Naive thymus-derived CD4-positive, alpha-beta T cell (primary cell): Measurements from ENCODE around the gene DYSF. TPM values are rescaled to one million over a fixed set of nuclear protein-coding genes. Genes with fewer than 3 reads are reported as not detected.

Experiments used
- ATAC-seq: fragments of 150-1000 bp; cut with Tn5 transposase; 2 replicates; pipeline ENCODE4 v1.10.0; 2021; ENCODE audit warnings: mild to moderate bottlenecking, moderate library complexity
- CTCF ChIA-PET: fragments of 350-600 bp; sonication (Branson Sonifier 250); formaldehyde crosslinking; loops from one replicate; lab custom pipeline; 2021; ENCODE audit warnings: antibody characterized with exemption; lab: Charles Lee
- POLR2A ChIA-PET: fragments of 350-600 bp; sonication (Branson Sonifier 250); formaldehyde crosslinking; loops from one replicate; lab custom pipeline; 2021; ENCODE audit warnings: antibody characterized with exemption, inconsistent platforms; lab: Charles Lee
- DNase-seq, 9 donors: peaks; one replicate each; pipeline versions ENCODE4 v3.0.0 to v3.0.0-alpha.2; 2020 to 2022; ENCODE audit warnings: mixed read lengths in 1 of 9
- H3K27ac ChIP-seq: one replicate; pipeline ENCODE4 v1.7.0; 2013; ENCODE audit warnings: mild to moderate bottlenecking, low read depth, low read length, moderate library complexity
- H3K27me3 ChIP-seq, 2 donors: one replicate each; pipeline ENCODE4 v1.7.0; 2013; ENCODE audit warnings: low read length in 2 of 2, mild to moderate bottlenecking in 2 of 2, moderate library complexity in 2 of 2; ENCODE audit not compliant: control insufficient read depth in 2 of 2, insufficient read depth in 2 of 2
- H3K36me3 ChIP-seq, 3 experiments: 1 replicate in 2 of 3; 2 replicates in 1 of 3; pipeline ENCODE4 v1.7.0; 2013; ENCODE audit warnings: low read length in 3 of 3, mild to moderate bottlenecking in 3 of 3, moderate library complexity in 1 of 3; ENCODE audit not compliant: insufficient read depth in 3 of 3, control insufficient read depth in 2 of 3
- H3K4me1 ChIP-seq, 2 donors: one replicate each; pipeline ENCODE4 v1.7.0; 2013; ENCODE audit warnings: low read length in 2 of 2, mild to moderate bottlenecking in 2 of 2, moderate library complexity in 1 of 2; ENCODE audit not compliant: control insufficient read depth in 2 of 2, insufficient read depth in 2 of 2
- H3K4me3 ChIP-seq: 2 replicates; pipeline ENCODE4 v1.7.0; 2013; ENCODE audit warnings: mild to moderate bottlenecking, low read length
- H3K9me3 ChIP-seq, 3 experiments: 1 replicate in 2 of 3; 2 replicates in 1 of 3; pipeline ENCODE4 v1.7.0; 2013; ENCODE audit warnings: low read length in 3 of 3; ENCODE audit not compliant: control insufficient read depth in 2 of 3
- H3K27ac Mint-ChIP-seq, 9 donors: one replicate each; pipeline ENCODE4 v1.8.0; 2020 to 2022; ENCODE audit warnings: mixed read lengths in 9 of 9, mild to moderate bottlenecking in 8 of 9, moderate library complexity in 5 of 9, inconsistent platforms in 2 of 9
- H3K27me3 Mint-ChIP-seq, 5 donors: one replicate each; pipeline ENCODE4 v1.8.0; 2021 to 2022; ENCODE audit warnings: mixed read lengths in 5 of 5, mild to moderate bottlenecking in 1 of 5
- H3K36me3 Mint-ChIP-seq, 5 donors: one replicate each; pipeline ENCODE4 v1.8.0; 2020 to 2022; ENCODE audit warnings: mixed read lengths in 5 of 5, mild to moderate bottlenecking in 3 of 5, inconsistent platforms in 1 of 5
- H3K4me1 Mint-ChIP-seq, 7 donors: one replicate each; pipeline ENCODE4 v1.8.0; 2020 to 2022; ENCODE audit warnings: mixed read lengths in 7 of 7, mild to moderate bottlenecking in 3 of 7, inconsistent platforms in 1 of 7
- H3K4me3 Mint-ChIP-seq, 10 donors: one replicate each; pipeline ENCODE4 v1.8.0; 2020 to 2022; ENCODE audit warnings: mild to moderate bottlenecking in 10 of 10, mixed read lengths in 10 of 10, moderate library complexity in 6 of 10, inconsistent platforms in 2 of 10
- H3K9me3 Mint-ChIP-seq, 11 donors: one replicate each; pipeline ENCODE4 v1.8.0; 2020 to 2022; ENCODE audit warnings: mixed read lengths in 11 of 11, mild to moderate bottlenecking in 4 of 11, inconsistent platforms in 1 of 11, moderate library complexity in 1 of 11
- intact Hi-C, 2 donors: fragments of 100-400 bp; cut with micrococcal nuclease; formaldehyde crosslinking; loops; one replicate each; pipeline ENCODE4 v1.15.1; 2023
- polyA plus RNA-seq, 2 donors: library from polyadenylated mRNA; unstranded; fragments of 300-500 nt; fragmentation: Illumina TruSeq; gene quantifications; one replicate each; pipeline ENCODE4 v1.2.3, GENCODE V29; 2021
- total RNA-seq, 6 experiments: library from RNA in 5 of 6; stranded (reverse) in 5 of 6; gene quantifications; 1 replicate in 5 of 6; 2 replicates in 1 of 6; pipeline ENCODE4 v1.2.3 and lab custom pipeline; 2021 to 2026

The DYSF gene
- total and polyA plus RNA-seq, 7 experiments from 2014 or later: 0.14 to 28.2 (median 0.32) TPM; not detected in 2

DNA sequence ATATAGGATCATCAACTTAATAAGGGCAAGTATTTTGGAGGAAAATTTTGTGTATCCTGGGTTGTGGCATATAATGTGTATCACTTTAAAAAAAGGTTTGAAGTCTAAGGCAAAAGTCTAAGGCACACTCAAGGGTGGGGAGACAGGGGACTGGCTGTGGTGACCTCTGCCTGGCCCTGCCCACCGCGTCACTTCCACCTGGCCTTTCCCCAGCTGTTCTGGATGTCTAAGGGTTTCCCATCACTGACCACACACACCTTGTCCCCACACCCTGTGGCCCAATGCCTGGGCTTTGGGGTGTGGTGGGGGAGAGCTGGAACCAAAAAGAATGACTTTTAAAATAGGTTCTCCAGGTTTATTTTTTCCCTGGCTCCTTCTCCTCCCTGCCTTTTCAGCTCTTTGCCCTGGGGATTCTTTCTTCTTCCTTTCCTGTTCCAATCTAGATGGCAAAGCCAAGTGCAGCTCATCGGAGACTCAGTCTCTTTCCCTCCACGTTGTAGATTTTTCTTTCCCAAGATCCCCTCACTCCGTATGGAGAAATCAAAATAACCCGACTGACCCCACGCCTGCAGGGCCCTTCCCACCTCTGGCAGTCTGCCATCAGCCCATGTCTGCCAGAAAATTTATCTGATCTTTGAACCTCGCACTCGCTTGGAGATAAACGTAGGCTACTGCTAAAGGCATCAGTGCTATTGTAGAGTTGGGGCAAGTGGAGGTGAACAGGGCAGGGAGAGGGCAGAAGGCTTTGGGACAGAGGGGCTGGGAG lies 257.2 kb downstream of the DYSF start:
- H3K4me3 Mint-ChIP-seq: no peak overlapping the region
- intact Hi-C loops: no loop called here
- H3K36me3 ChIP-seq: no peaks in the 10 kb centered on the region
- H3K9me3 ChIP-seq: no peaks in the 10 kb centered on the region
- H3K4me1 ChIP-seq: no peaks in the 10 kb centered on the region
- ChIA-PET POLR2A (no interaction called here), CTCF (no interaction called here)
- H3K36me3 Mint-ChIP-seq: no peaks in the 10 kb centered on the region
- ATAC-seq (no peak), DNase-seq (no peak)
- H3K27ac Mint-ChIP-seq: no peak overlapping the region
- no peak overlapping the region for H3K4me3 ChIP-seq
- no peaks in the 10 kb centered on the region for H3K27me3 ChIP-seq
- H3K27me3 Mint-ChIP-seq: peaks cover 0 to 28% (median 15%) of the 10 kb centered on the region in 5 donors
- no peaks in the 10 kb centered on the region for H3K4me1 Mint-ChIP-seq
- H3K9me3 Mint-ChIP-seq: no peaks in the 10 kb centered on the region
- no peak overlapping the region for H3K27ac ChIP-seq

GRCh38 chr2:71711133-71711855 lies 257.9 kb downstream of the DYSF start:
- no peaks in the 10 kb centered on the region for H3K36me3 Mint-ChIP-seq
- no peaks in the 10 kb centered on the region for H3K4me1 Mint-ChIP-seq
- Histone ChIP-seq H3K9me3 (no peaks in the 10 kb centered on the region), H3K36me3 (no peaks in the 10 kb centered on the region), H3K27ac (no peak overlapping the region), H3K4me3 (no peak overlapping the region), H3K4me1 (no peaks in the 10 kb centered on the region), H3K27me3 (no peaks in the 10 kb centered on the region)
- DNase-seq (no peak), ATAC-seq (no peak)
- no peak overlapping the region for H3K27ac Mint-ChIP-seq
- H3K27me3 Mint-ChIP-seq: peaks cover 0 to 28% (median 15%) of the 10 kb centered on the region in 5 donors
- intact Hi-C loops: no loop called here
- CTCF ChIA-PET: no interaction called here
- POLR2A ChIA-PET: no interaction called here
- no peaks in the 10 kb centered on the region for H3K9me3 Mint-ChIP-seq
- no peak overlapping the region for H3K4me3 Mint-ChIP-seq

DNA sequence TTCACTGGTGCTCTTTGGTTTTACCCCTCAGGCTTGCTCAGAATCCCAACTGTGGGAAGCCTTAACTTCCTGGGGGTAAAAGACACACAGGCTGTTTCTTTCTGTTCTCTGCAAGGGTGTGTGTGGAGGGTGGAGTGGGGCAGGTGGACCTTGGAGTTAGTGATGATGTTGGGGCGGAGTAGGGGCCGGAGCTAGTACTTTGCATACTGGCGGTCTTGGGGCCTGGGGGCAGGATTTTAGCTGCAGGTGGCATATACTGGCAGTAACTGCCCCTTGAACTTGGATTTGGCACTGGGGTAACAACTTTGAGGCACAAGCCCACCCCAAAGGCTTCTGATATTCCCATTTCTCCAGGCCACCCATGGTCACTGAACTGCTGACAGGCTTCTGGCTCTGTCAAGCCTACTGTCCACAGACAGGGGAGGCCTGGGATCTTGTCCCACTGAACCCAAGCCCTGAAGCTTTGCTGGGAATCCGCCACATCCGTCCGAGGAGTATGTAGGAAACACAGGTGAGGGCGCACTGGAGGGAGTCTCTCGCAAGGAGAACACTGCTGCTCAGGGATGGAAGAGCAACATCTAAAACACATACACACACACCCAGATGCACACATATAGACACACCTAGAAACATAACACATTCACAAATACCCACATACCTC lies 258.9 kb downstream of the DYSF start:
- Mint-ChIP-seq H3K9me3 (no peaks in the 10 kb centered on the region), H3K27me3 (peaks cover 0 to 32% (median 15%) of the 10 kb centered on the region in 5 donors), H3K4me3 (no peak overlapping the region), H3K27ac (no peak overlapping the region), H3K4me1 (no peaks in the 10 kb centered on the region), H3K36me3 (no peaks in the 10 kb centered on the region)
- ATAC-seq (no peak), DNase-seq (no peak)
- Histone ChIP-seq H3K4me1 (no peaks in the 10 kb centered on the region), H3K27ac (no peak overlapping the region), H3K36me3 (no peaks in the 10 kb centered on the region), H3K4me3 (no peak overlapping the region), H3K9me3 (no peaks in the 10 kb centered on the region), H3K27me3 (no peaks in the 10 kb centered on the region)
- POLR2A ChIA-PET: no interaction called here
- CTCF ChIA-PET: no interaction called here
- intact Hi-C loops: no loop called here

GRCh38 chr2:71713581-71714580 lies 260.5 kb downstream of the DYSF start:
- peaks cover 0 to 32% (median 15%) of the 10 kb centered on the region in 5 donors for H3K27me3 Mint-ChIP-seq
- H3K9me3 ChIP-seq: no peaks in the 10 kb centered on the region
- DNase-seq (no peak), ATAC-seq (no peak)
- H3K4me3 Mint-ChIP-seq: no peak overlapping the region
- ChIA-PET CTCF (no interaction called here), POLR2A (no interaction called here)
- no peak overlapping the region for H3K4me3 ChIP-seq
- no peak overlapping the region for H3K27ac ChIP-seq
- no peaks in the 10 kb centered on the region for H3K4me1 Mint-ChIP-seq
- H3K36me3 ChIP-seq: no peaks in the 10 kb centered on the region
- intact Hi-C loops: no loop called here
- H3K9me3 Mint-ChIP-seq: peaks cover 0 to 3% (median 0%) of the 10 kb centered on the region in 11 donors
- no peaks in the 10 kb centered on the region for H3K27me3 ChIP-seq
- H3K27ac Mint-ChIP-seq: no peak overlapping the region
- no peaks in the 10 kb centered on the region for H3K4me1 ChIP-seq
- no peaks in the 10 kb centered on the region for H3K36me3 Mint-ChIP-seq

DNA sequence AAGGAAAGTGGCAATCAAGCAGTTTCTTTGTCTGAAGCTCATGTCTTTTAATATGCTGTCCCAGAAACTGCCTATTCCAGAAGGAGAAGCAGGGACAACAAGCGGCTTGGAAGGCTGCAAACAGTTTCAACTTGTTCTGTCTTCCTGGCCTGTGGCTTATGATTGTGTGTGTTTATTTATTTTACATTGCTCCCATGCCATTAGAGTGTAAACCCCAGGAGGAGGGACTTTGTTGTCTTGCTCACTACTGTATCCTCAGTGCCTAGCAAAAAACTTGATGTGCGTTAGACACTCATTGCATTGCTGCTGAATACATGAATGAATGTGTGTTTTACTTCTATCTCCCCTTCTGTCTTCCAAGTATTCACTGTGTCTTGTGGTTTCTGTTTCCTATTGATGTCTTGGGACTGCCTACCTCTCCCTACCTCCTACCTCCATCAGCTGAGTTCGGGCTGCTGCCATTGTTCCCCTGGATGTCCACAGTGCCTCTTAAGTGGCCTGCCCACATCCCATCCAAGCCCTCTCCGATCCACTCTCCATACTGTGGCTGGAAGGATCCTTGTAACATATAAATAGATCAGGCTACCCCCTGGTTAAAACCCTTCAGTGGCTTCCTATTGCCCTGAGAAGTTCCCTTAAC lies 261.4 kb downstream of the DYSF start:
- no peaks in the 10 kb centered on the region for H3K4me1 Mint-ChIP-seq
- no peak overlapping the region for H3K27ac Mint-ChIP-seq
- no peaks in the 10 kb centered on the region for H3K27me3 ChIP-seq
- no peak overlapping the region for H3K4me3 ChIP-seq
- H3K27ac ChIP-seq: no peak overlapping the region
- H3K36me3 Mint-ChIP-seq: no peaks in the 10 kb centered on the region
- no peak overlapping the region for H3K4me3 Mint-ChIP-seq
- POLR2A ChIA-PET: no interaction called here
- DNase-seq (no peak), ATAC-seq (no peak)
- H3K27me3 Mint-ChIP-seq: peaks cover 0 to 36% (median 15%) of the 10 kb centered on the region in 5 donors
- intact Hi-C loops: no loop called here
- no peaks in the 10 kb centered on the region for H3K9me3 ChIP-seq
- H3K9me3 Mint-ChIP-seq: peaks cover 0 to 3% (median 0%) of the 10 kb centered on the region in 11 donors
- H3K4me1 ChIP-seq: no peaks in the 10 kb centered on the region
- CTCF ChIA-PET: no interaction called here
- H3K36me3 ChIP-seq: no peaks in the 10 kb centered on the region

- ATAC-seq (no peak), DNase-seq (no peak)
- no peaks in the 10 kb centered on the region for H3K36me3 Mint-ChIP-seq
- H3K4me3 Mint-ChIP-seq: no peak overlapping the region
- Histone ChIP-seq H3K27ac (no peak overlapping the region), H3K4me1 (no peaks in the 10 kb centered on the region), H3K36me3 (no peaks in the 10 kb centered on the region), H3K4me3 (no peak overlapping the region), H3K27me3 (no peaks in the 10 kb centered on the region), H3K9me3 (no peaks in the 10 kb centered on the region)
- ChIA-PET POLR2A (no interaction called here), CTCF (no interaction called here)
- intact Hi-C loops: no loop called here
- no peaks in the 10 kb centered on the region for H3K4me1 Mint-ChIP-seq
- H3K27ac Mint-ChIP-seq: no peak overlapping the region
- peaks cover 0 to 32% (median 16%) of the 10 kb centered on the region in 5 donors for H3K27me3 Mint-ChIP-seq
- peaks cover 0 to 3% (median 0%) of the 10 kb centered on the region in 11 donors for H3K9me3 Mint-ChIP-seq
Observed at GRCh38 chr2:71715241-71715750, 261.9 kb downstream of the DYSF start.
